ENCODE results near the gene LGALS13.

The LGALS13 gene, protein sequence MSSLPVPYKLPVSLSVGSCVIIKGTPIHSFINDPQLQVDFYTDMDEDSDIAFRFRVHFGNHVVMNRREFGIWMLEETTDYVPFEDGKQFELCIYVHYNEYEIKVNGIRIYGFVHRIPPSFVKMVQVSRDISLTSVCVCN

DNA sequence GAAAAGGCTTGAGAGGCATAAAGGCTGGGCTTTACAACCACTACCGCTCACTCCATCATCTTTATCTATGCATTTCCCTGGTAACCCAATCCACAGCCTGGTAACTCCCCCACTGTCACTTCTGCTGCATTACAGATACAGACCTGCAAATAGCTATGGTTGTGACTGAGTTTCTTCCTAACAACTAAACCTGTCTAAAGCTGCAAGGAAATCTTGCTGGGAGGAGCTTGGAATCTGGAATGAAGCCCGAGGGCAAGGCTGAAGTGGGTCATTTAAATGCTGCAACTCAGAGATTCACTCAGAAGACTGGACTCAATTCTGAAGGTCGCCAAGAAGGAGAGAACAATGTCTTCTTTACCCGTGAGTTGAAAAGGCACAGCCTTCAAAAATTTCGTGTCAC, at the start of gene LGALS13:
TSS of gene LGALS13 (plus strand) at position 301 of the 400 bp plus-strand sequence. CDS start at position 346, 45 bp downstream.
- no peak for DNase-seq

DNA sequence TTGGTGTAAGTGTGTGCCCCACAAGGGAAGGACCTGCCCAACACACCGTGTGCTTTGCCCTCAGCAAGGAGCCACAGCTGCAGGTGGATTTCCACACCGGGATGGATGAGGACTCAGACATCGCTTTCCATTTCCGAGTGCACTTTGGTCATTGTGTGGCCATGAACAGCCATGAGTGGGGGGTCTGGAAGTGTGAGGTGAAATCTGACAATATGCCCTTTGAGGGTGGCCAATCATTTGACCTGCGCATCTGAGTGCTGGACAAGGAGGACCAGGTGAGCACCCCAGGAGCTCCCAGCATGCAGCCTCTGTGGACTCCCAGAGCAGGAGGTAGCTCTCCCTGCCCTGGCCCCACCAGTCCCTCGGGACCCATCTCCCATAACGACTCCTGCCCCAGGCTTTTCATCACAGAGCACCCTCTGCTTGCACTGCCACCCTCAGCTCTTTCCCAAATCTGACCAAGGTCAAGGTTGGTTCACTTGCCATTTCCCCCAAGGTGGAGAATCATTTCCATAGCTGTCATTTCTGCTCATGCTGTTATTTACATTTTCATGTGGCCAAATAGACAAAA, 49.2 kb upstream of the LGALS13 start:
- no peak for DNase-seq

DNA sequence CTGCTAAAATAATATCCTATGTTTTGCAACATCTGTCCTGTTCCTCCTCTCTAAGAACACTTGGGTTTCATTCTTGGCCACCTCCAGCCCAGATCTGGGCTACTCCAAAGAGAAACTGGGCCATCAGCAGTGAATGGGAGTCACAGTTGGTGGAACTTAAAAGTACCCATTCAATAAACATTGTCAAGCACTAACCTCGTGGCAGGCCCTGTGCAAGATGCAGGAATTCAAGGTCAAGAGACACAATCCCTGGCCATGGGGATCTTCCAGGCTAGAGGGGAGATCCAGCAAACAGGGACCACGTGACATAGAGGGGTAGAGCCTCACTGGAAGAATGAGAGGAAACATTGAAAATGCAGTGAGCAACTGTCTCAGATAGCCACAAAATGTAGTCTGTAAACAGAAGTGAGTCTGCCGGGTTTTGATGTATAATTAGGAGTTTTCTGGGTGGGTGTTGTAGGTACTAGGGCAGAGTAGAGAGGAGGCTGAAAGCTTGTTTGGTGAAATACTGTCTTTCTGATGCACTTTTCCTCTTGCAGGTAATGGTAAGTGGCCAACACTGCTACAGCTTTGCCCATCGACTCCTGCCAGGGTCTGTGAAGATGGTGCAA, 47.5 kb upstream of the LGALS13 start:
- no peak for DNase-seq

DNA sequence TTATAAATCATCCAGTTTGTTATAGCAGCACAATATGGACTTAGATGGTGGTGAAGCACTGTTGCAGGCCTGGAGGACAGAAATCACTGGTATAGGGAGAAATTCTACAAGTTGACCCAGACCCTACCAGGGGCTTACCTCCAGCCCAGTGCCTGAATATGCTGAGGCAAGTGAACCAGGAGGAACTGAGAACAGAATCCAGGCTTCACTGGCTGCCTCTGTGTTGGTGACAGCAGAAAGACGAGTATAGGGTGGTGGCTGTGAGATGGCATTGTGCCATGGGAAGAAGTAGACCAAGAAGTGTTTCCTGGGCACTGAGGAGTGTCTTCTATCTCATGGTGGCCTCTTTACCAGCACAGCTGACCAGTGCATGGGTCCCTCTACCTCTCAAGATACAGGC, 46.4 kb upstream of the LGALS13 start:
- DNase-seq: no peak

DNA sequence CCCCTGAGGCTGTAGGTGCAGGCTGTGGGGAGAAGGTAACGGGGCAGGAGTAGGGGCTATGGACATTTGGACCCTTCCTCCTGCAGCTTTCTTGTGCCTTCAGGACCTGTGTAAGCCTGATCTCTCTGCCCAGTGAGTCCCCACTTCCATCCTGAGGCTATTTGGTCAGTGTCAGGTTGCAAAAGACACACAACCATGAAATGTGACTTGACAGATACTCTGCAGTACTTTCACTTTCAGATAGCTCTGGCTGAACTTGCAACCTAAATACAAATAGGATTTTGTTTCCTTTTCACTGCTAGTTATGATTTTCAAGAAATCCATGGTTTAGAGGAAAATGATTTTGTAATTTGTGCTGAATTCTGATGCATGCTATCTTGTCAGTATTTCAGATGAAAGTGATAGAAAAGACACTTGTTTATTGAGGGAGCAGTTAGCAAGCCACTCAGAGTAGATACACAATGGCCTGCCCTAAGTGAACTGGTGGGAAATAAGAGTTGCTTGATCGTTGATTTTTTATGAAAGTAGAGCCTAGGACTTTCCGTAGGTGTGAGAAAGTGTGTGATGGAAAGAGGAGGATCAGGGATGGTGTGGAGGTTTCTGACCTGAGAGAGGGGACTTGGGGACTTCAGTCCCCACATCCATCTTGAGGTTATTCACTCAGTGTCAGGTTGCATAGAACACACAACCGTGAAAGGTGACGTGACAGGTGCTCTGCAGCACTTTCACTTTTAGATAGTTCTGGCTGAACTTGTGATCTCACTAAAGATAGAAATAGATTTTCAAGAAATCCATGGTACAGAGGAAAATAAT, 44.3 kb upstream of the LGALS13 start:
- DNase-seq: no peak

DNA sequence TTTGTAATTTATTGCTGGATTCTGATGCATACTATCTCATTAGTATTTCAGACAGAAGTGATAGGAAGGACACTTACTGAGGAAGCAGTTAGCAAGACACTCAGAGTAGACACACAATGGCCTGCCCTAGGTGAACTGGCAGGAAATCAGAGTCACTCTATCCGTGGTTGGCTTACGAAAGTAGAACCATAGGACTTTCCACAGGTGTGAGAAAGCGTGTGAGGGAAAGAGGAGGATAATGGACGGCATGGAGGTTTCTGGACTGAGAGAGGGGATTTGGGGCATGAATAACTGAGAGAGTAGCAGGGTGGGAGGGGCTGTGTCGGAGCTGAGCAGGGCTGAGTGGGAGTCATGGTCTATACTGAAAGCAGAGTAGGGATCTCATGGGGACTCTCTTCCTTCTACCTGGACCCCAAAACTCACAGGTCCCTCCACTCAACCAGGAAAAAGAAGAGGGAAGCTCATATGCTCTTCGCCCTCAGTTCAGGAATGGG, 43.7 kb upstream of the LGALS13 start:
- DNase-seq: no peak

DNA sequence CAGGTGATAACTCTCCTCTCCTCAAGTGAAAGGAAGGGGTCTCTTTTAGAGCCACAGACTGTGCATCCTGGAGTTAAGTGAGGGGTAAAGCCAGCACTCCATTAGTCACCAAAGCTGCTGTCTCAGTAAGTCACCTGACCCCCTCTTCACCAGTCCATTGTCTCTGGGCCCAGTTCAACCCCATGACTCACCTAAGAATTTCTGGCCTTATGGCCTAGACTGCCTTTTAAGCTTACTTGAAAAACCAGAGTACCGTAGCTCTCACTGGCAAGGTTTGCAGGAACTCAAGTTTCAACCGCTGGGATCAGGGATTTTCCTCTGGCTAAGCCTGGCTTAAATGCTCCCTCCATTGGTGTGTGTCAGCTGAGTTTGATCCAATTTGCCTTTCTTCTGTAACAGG, 38.9 kb upstream of the LGALS13 start:
- no peak for DNase-seq

DNA sequence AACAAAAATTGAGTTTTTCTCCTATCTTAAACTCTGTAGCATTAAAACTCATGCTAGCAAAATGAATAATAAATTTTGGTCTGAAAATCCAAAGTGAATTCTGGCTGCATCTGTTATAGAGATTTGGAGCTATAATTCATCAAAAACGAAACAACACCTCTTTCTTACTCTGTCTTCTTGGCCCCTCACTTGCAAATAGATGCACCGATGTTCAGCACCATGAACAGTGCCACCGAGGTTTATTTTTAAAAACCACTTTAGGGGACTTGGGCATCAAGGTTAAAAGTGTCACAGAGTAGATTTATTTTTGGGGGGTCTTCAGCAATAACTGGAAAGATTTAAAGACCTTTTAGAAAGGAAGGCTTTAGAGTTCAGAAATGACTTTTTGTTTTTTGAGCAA, 36.3 kb upstream of the LGALS13 start:
- DNase-seq: no peak

DNA sequence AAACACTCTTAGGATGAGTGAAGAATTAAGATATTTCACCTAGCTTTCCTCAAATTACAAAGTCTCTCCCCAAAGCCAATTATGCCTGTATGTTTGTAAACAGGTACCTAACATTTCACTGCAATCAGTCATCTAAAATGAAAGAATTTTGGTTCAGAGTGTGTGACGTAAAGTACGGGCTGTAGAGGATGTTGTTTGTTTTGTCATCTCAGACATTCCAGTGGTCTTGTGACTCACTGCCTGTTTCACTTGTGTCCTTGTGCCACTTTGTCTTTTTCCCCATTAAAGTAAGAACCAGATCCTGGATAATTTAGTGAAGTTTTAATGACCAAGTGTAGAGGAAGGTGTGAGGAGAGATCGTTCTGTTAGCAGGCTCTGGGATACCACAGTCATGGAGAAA, 33.7 kb upstream of the LGALS13 start:
- no peak for DNase-seq

DNA sequence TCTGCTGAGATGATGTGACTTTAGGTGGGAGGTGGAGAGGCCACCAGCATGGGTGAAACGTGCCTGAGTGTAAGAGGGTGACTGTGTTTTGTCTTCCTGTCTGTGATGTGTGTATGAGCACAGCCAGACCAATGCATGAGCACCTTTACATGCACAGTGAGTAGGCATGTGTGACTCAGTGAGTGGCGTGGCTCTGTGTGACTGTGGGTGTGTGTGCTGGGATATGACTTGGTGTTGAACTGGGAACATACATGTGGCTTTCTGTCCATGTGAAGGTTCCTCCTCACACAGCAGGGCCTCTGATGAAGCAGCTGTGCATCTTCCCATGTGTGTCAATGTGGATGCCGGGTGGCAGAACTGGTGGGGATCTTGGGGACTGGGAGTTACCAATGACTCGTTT, 19.9 kb upstream of the LGALS13 start:
- no peak for DNase-seq

DNA sequence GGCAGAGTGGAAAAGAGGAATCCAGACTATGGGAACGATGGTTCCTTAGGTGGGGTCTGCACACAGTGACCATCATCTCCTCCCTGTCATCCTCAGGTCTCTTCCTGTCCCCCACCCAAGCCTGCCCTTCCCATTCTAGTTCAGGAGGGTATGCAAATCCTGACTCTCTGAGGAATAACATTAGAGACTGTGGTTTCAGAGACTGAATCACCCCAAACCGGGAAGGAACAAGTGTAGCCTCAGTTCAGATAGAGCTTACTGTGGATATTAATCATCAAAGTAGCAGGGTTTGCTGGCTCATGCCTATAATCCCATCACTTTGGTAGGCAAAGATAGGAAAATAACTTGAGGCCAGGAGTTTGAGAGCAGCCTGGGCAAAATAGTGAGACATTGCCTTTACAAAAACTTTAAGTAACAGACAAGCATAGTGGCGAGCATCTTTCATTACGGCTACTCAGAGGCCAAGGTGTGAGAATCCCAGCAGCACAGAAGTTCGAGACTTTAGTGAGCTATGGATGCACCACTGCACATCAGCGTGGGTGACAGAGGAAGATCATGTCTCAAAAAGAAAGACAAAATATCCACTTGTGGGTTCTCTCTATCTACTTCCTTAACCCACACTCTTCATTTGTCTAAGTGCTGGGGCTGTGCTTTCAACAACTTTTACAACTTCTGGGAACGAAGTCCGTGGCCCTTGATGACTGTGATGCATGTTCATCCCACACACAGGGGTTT, 19.3 kb upstream of the LGALS13 start:
- DNase-seq: no peak

DNA sequence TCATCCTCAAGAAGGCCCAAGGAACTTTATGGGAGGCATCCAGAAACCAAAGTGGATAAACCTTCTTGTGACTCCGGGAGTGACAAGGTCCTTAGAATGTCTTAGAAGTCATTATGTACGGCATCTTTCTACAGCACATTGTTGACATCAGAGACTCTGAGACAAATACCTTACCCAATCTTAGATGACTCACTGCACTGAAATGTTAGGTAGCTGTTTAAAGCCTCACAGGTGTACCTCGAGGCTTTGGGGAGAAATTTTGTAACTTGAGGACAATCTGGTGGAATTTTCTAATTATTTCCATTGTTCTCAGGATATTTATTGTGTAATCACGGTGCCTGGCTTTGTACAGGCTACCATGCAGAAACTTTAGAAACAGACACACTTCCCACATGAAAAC, 14.8 kb upstream of the LGALS13 start:
- no peak for DNase-seq

DNA sequence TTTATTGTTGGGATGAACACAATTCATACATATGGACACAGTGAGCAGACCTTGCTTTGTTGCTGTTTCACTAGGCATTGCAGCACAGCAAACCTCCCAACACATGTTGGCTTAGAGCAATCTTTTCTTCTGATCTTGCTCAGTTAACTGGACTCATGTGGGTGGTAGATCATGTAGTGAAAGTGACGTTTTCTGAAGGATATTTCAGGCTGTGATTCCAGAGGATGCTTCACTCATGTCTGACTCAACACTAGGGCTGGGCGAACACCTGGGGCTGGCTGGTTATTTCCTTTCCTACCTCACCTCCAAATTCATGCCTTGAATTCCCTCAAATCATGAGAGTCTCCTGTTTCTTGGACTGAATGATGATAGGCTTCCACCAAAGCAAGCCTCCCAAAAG, 14.3 kb upstream of the LGALS13 start:
- DNase-seq: no peak

DNA sequence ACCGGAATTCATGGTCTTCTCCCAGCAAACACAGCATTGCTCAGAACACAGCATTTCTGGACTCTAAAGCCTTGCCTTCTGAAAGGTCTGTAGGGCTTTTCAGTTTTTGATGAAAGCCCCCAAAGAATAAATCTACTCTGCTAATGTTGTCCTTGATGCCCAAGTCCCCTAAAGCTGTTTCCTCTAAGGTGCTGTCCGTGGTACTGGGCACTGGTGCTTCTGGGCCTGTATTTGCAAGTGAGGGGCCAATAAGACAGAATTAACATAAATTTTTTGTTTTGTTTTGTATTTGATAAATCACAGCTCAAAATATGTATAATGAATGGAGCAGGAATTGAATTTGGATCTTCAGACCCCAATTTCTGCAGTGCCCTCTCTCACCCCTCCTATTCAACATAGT, 12.1 kb upstream of the LGALS13 start:
- DNase-seq: no peak

DNA sequence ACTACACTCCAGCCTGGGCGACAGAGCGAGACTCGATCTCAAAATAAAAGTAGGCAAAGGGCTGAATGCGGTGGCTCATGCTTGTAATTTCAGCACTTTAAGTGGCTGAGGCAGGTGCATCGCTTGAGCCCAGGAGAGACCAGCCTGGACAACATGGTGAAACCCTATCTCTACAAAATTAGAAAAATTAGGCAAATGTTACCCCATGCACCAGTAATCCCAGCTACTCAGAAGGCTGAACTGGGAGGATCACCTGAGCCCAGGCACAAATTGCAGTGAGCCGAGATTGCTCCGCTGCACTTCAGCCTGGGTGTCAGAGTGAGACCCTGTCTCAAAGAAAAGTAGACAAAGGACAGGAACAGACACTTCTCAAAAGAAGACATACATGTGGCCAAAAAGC, 9.9 kb upstream of the LGALS13 start:
- DNase-seq: no peak

DNA sequence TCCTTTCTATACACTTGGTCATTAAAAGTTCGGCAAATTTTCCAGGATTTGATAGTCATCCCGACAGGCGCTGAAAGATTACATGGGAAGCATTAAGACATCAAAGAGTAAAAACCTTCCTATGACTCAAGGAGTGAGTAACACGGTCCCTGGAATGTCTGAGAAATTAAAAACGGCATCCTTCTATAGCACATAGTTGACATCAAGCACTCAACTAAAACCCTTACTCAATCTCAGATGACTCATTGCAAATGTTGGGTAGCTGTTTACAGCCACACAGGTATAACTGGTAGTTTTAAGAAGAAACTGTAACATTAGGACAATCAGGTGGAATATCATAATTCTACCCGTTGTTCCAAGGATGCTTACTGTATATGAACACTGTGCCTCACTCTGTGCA, 6.4 kb upstream of the LGALS13 start:
- DNase-seq: no peak

DNA sequence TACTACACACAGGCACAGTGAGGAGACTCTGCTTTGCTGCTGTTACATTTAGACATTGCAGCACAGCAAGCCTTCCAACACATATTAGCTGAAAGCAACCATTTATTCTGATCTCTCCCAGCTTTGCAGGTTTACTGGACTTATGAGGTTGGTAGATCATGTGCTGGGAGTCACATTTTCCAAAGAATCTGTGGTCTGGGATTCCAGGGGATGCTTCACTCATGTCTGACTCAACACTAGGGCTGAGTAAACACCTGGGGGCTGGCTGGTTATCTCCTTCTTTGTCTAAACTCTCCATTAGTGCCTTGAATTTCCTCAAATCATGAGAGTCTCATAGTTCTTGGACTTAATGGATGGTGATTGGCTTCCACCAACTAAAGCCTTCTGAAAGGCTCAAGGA, 5.4 kb upstream of the LGALS13 start:
- DNase-seq: no peak

DNA sequence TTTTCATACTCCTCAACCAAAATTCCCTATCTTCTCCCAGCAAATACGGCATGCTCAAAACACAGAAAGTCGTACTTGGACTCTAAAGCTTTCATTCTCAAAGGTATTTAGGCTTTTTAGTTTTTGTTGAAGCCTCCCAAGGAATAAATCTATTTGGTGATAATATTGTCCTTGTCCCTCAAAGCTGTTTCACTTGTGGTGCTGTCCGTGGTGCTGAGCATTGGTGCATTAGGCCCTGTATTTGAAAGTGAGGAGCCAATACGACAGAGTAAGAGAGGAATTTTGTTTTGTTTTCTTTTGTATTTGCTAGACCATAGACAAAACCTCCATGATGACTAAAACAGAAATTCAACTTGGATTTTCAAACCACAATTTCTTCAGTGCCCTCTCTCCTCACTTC, 3.2 kb upstream of the LGALS13 start:
- no peak for DNase-seq

DNA sequence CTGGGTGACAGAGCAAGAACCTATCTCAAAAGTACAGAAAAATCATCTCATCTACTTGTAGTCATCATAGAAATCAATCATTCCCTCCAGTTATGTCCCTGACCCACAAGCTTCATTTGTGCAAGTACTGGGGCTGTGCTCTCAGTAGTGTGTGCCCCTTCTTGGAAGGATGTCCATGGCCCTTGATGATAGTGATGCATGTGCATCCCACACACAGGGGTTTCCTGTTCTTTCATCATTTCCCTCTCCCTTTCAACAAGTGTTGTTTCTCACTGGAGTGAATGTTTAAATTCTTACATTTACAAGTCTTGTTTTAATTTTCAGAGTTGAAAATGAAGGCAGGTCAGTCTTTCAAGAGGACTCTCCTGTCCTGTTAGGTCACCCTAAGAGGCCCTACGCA, 1.5 kb downstream of the LGALS13 start:
- DNase-seq: no peak

DNA sequence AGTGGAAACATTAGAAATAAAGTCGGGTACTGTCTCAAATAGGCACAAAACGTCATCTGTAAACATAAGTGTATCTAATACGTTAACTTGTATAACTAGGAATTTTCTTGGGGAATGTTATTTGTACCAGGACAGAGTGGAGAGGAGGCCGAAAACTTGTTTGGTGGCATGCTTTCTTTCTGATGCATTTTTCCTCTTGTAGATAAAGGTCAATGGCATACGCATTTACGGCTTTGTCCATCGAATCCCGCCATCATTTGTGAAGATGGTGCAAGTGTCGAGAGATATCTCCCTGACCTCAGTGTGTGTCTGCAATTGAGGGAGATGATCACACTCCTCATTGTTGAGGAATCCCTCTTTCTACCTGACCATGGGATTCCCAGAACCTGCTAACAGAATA, 4.7 kb downstream of the LGALS13 start:
- DNase-seq: no peak

DNA sequence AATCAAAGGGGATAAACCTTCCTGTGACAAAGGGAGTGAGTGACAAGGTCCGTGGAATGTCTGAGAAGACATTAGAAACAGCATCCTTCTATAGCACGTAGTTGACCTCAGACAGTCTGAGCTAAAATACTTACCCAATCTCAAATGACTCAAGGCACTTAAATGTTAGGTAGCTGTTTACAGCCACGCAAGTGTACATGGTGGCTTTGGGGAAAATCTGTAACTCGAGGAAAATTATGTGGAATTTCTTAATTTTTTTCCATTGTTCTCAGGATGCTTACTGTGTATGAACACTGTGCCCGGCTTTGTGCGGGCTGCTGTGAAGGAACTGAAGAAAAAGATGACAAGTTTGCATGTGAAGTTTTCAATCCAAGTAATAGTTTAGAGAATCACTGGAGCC, 5.2 kb downstream of the LGALS13 start:
- no peak for DNase-seq

DNA sequence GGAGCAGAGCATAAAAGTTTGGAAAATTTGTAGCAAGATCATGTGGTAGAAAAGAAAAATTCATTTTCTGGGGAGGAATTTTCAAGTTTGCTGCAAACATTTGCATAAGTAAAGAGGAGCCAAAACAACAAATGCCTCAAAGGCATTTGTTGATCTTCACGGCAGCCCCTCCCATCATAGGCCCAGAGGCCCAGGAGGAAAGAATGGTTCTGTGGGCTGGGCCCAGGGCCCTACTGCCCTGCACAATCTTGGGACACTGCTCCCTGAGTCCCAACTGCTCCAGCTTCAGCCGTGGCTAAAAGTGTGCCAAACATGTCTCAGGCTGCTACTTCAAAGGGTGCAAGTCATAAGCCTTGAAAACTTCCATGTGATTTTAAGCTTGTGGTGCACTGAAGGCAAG, 11.3 kb downstream of the LGALS13 start:
- DNase-seq: no peak

DNA sequence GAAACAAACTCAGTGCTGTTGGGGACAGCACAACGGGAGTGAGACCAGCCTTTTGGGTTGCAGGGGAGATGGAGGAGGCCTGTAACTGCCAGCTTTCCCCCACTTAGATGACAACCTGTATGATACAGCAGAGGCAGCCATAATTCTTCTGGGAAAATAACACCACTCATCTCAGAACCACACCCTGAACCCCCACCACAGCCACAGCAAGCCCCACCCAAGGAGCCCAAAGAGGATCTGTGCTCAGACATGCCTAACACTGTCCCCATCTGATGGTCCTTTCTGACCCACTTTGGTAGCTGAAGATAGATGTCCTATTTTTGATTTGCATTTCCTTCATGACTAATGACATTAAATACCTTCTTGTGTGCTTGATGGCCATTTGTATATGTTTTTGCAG, 15.4 kb downstream of the LGALS13 start:
- DNase-seq: no peak
